IPS-18a (cell line): Measurements from ENCODE around the gene SORCS2.

ENCODE experiments used
- H3K27ac ChIP-seq: one replicate; pipeline ENCODE4 v1.5.1; 2013; ENCODE audit warnings: low read length
- H3K27me3 ChIP-seq: one replicate; pipeline ENCODE4 v1.6.1; 2013; ENCODE audit warnings: mild to moderate bottlenecking, low read length; ENCODE audit not compliant: control insufficient read depth, insufficient read depth
- H3K36me3 ChIP-seq: one replicate; pipeline ENCODE4 v1.6.1; 2013; ENCODE audit warnings: low read depth, low read length; ENCODE audit not compliant: control insufficient read depth
- H3K4me1 ChIP-seq: one replicate; pipeline ENCODE4 v1.6.1; 2013; ENCODE audit warnings: low read depth, low read length; ENCODE audit not compliant: control insufficient read depth
- H3K4me3 ChIP-seq: one replicate; pipeline ENCODE4 v1.5.1; 2013; ENCODE audit warnings: low read length
- H3K9ac ChIP-seq: one replicate; pipeline ENCODE4 v1.6.1; 2013; ENCODE audit warnings: mild to moderate bottlenecking, low read length, moderate library complexity
- H3K9me3 ChIP-seq: one replicate; pipeline ENCODE4 v1.6.1; 2013; ENCODE audit warnings: low read depth, low read length; ENCODE audit not compliant: control insufficient read depth

SORCS2 gene

DNA sequence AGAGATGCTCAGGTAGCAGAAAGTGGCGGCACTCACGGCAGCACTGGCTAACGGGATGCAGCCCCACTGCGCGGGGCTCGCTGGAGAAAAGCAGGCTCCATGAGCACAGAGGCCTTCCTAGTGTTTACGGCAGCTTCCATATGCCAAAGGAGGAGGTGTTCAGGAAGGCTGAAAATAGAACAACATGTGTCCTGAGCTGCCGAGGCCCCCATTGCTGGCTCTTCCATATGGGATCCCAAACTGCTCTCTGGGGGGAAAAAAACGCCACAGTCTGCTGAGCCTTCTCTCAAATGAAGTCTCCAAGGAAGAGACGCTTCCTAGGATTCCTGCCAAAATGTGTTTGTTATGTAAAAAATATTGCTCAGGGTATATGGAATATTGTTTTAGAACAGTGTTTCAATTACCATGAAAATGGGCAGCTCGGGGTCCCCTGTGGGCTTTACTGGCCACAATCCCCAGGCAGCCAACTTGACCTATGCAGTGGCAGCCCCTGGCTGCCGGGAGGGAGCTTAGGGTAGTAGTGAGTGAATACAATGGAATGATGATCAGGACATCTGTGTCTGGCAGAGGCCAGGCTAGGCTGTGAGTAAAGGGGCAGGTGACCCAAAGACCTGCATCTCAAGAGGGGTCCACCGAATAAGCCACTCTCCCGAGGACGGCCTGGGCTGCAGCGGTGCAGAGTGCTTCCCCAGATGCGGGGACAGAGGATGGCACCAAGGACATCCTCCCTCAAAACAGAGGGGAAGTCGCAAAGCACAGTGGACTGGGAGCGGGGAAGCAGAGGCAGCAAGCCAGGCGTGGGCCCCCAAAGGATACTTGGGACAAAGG lies 577.3 kb downstream of the SORCS2 start:
- no peak overlapping the region for H3K27ac ChIP-seq

GRCh38 chr4:7770224-7771050 lies 578.1 kb downstream of the SORCS2 start:
- H3K9ac ChIP-seq = no peak overlapping the region
- H3K9me3 ChIP-seq = no peaks in the 10 kb centered on the region
- no peaks in the 10 kb centered on the region for H3K27me3 ChIP-seq
- peaks cover 4% of the 10 kb centered on the region for H3K36me3 ChIP-seq
- no peak overlapping the region for H3K4me3 ChIP-seq
- H3K27ac ChIP-seq = no peak overlapping the region
- peaks cover 13% of the 10 kb centered on the region for H3K4me1 ChIP-seq

More for the DNA sequence above, 577.3 kb downstream of the SORCS2 start:
- H3K4me1 ChIP-seq = peaks cover 13% of the 10 kb centered on the region
- H3K36me3 ChIP-seq = peaks cover 4% of the 10 kb centered on the region
- no peak overlapping the region for H3K9ac ChIP-seq
- H3K4me3 ChIP-seq = no peak overlapping the region
- no peaks in the 10 kb centered on the region for H3K27me3 ChIP-seq
- no peaks in the 10 kb centered on the region for H3K9me3 ChIP-seq

DNA sequence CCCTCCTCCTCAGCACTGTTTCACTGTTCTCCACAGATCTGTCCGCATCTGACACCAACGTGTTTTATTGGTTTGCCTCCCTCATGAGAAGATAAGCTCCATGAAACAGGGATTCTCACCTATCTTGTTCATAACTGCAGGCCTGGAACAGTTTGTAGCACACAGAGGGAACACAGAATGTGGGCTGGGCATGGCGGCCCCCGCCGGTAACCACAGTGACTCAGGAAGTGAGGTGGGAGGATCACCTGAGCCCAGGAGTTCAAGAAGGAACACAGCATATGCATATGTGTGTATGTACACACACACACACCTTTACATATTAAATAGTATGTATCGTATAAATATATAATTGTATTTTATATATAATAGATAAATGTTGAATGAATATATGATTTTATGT lies 578.7 kb downstream of the SORCS2 start:
- Histone ChIP-seq H3K9ac (no peak overlapping the region), H3K36me3 (peaks cover 4% of the 10 kb centered on the region), H3K4me1 (peaks cover 13% of the 10 kb centered on the region), H3K9me3 (no peaks in the 10 kb centered on the region), H3K27me3 (no peaks in the 10 kb centered on the region), H3K4me3 (no peak overlapping the region), H3K27ac (no peak overlapping the region)

DNA sequence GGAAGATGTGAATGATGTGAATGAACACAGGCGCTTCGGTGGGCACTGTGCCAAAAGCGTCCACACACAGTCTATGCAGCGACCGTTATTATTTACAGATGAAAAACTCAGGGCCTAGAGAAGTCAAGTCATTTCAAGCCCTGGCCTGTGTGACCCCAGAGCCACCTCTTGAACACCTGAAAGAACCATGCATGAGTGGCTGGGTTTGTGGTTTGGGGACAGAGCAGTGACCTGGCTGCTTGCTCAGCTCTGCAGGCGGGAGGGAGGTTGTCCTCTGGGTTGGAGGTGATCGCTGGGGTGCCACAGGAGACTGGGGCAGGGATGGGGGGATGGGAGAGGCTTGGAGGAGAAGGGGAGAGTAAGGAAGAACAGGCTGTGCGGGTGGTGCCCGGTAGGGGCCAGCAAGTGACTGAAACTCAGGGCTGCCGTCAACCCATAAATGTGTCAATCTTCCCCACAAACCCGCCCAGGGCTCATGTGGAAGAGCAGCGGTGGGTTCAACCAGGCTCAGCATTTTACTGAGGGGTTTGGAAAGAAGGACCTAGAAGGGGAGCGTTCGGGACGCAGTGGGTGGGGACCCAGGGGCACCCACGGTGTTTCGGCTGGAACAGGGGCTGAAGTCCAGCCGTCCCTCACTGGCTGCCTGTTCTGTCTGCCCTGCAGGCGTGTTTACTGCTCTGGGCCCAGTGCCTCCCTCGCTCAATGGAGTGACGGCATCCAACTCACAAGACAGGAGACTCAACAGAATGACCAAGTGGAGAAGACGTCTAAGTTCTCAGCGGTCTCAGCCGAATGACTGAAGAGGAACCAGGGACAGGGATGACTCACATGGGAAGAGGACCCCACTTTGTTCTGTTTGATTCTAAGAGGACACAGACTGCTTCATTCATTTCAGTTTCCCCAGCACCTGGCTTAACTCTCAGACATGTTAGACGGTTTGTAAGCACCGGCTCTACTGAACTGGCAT lies 579.5 kb downstream of the SORCS2 start:
- Histone ChIP-seq H3K27ac (no peak overlapping the region), H3K9ac (no peak overlapping the region), H3K27me3 (no peaks in the 10 kb centered on the region), H3K4me3 (no peak overlapping the region), H3K4me1 (peaks cover 13% of the 10 kb centered on the region), H3K9me3 (no peaks in the 10 kb centered on the region), H3K36me3 (peaks cover 4% of the 10 kb centered on the region)

GRCh38 chr4:7772711-7773385 lies 580.5 kb downstream of the SORCS2 start:
- Histone ChIP-seq H3K9ac (no peak overlapping the region), H3K36me3 (peaks cover 4% of the 10 kb centered on the region), H3K27ac (no peak overlapping the region), H3K4me1 (peaks cover 13% of the 10 kb centered on the region), H3K27me3 (no peaks in the 10 kb centered on the region), H3K4me3 (no peak overlapping the region), H3K9me3 (no peaks in the 10 kb centered on the region)

GRCh38 chr4:7773401-7774180 lies 581.3 kb downstream of the SORCS2 start:
- H3K27me3 ChIP-seq = no peaks in the 10 kb centered on the region
- H3K4me3 ChIP-seq = no peak overlapping the region
- H3K9ac ChIP-seq = no peak overlapping the region
- peaks cover 4% of the 10 kb centered on the region for H3K36me3 ChIP-seq
- no peak overlapping the region for H3K27ac ChIP-seq
- H3K4me1 ChIP-seq = peaks cover 13% of the 10 kb centered on the region
- no peaks in the 10 kb centered on the region for H3K9me3 ChIP-seq

- Histone ChIP-seq H3K9ac (no peak overlapping the region), H3K4me1 (peaks cover 12% of the 10 kb centered on the region), H3K4me3 (no peak overlapping the region), H3K27ac (no peak overlapping the region), H3K36me3 (peaks cover 4% of the 10 kb centered on the region), H3K27me3 (no peaks in the 10 kb centered on the region), H3K9me3 (no peaks in the 10 kb centered on the region)
Measured at GRCh38 chr4:7774301-7775294, 582.3 kb downstream of the SORCS2 start.

DNA sequence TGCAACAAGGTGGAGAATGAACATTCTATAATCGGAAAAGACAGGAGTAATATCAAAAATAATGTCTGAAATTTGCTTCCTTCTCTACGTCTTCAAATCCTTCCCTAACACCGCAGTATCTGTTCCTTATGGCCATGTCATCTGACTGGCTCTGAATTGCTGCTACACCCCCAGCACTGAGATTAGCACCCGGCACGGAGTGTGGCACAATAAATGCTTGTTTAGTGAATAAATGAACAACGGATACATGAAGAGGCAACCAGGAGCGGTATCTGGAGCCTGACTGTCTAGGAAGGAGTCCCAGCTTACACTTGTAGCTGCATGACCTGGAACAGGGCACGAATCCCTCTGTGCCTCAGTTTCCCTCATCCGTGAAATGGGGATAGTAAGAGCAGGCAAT lies 583.1 kb downstream of the SORCS2 start:
- Histone ChIP-seq H3K4me1 (peaks cover 4% of the 10 kb centered on the region), H3K27ac (no peak overlapping the region), H3K4me3 (no peak overlapping the region), H3K9ac (no peak overlapping the region), H3K27me3 (no peaks in the 10 kb centered on the region), H3K36me3 (peaks cover 4% of the 10 kb centered on the region), H3K9me3 (no peaks in the 10 kb centered on the region)

- Histone ChIP-seq H3K9me3 (no peaks in the 10 kb centered on the region), H3K36me3 (peaks cover 3% of the 10 kb centered on the region), H3K27me3 (no peaks in the 10 kb centered on the region), H3K4me1 (no peaks in the 10 kb centered on the region), H3K9ac (no peak overlapping the region), H3K4me3 (no peak overlapping the region), H3K27ac (no peak overlapping the region)
Measured at GRCh38 chr4:7777017-7777710, 584.8 kb downstream of the SORCS2 start.
